ENCODE measurements around the gene CHRM4. TPM values are rescaled to one million over a fixed set of nuclear protein-coding genes. Genes with fewer than 3 reads are reported as not detected.
A peak's percentile ranks its signal among the peaks of the same experiment; 100 is the strongest.

Gene CHRM4
- total and polyA plus RNA-seq, 2 of the 13 experiments (the other 11 are each of a cell fraction or from before 2014, with no cell fraction given) = 0.13 to 0.21 TPM

GRCh38 chr11:46392421-46393230, 1.1 kb upstream of the CHRM4 start (continued):
- TF ChIP-seq FIP1L1 (IDR thresholded peaks at IDR 0.05; ENCODE audit: borderline replicate concordance, insufficient read depth, low read depth, low read length) (no peak), CREB3 (CRISPR knock-in tag; IDR thresholded peaks at IDR 0.05) (peak; percentile 98), SKIL (CRISPR knock-in tag; IDR thresholded peaks at IDR 0.05; ENCODE audit: borderline replicate concordance) (peak; percentile 58; the same call in 1 of the 2 replicates), LCORL (IDR thresholded peaks at IDR 0.05) (no peak), LCORL (CRISPR knock-in tag; IDR thresholded peaks at IDR 0.05) (peak; percentile 95), SOX13 (IDR thresholded peaks at IDR 0.05) (no peak), SOX13 (CRISPR knock-in tag; conservative IDR thresholded peaks at IDR 0.05 in 1 of 2, IDR thresholded peaks at IDR 0.05 in 1 of 2) (peak in 1 of 2 experiments; percentile 72; a peak in 2 of 4 replicates), MAFG (CRISPR knock-in tag; IDR thresholded peaks at IDR 0.05) (no peak), NR3C1 (CRISPR knock-in tag; IDR thresholded peaks at IDR 0.05) (no peak), ZNF407 (CRISPR knock-in tag; IDR thresholded peaks at IDR 0.05; ENCODE audit: not compliant biosample characterization) (peak; percentile 98), ZNF224 (CRISPR knock-in tag; IDR thresholded peaks at IDR 0.05) (no peak), GABPA (IDR thresholded peaks at IDR 0.05; ENCODE audit: low read depth, low read length) (no peak), GABPA (CRISPR knock-in tag; IDR thresholded peaks at IDR 0.05; ENCODE audit: low read depth) (0 out of 2 replicates have a peak, but pooled peaks have one; percentile 14), MAX (IDR thresholded peaks at IDR 0.05) (peak; percentile 83), ZNF562 (CRISPR knock-in tag; IDR thresholded peaks at IDR 0.05; ENCODE audit: borderline replicate concordance) (no peak), ZSCAN29 (CRISPR knock-in tag; conservative IDR thresholded peaks at IDR 0.05) (0 out of 2 replicates have a peak, but pooled peaks have one; percentile 27), EP300 (IDR thresholded peaks at IDR 0.05; ENCODE audit: low read depth in 2 of 2, low read length in 2 of 2) (no peak; a peak in 1 of 4 replicates), EP300 (CRISPR knock-in tag; IDR thresholded peaks at IDR 0.05; ENCODE audit: borderline replicate concordance) (peak; percentile 50; the same call in 1 of the 2 replicates)
